ENCODE data around the gene TRNAU1AP.
"Not testable (repeated sequence)": the region's sequence is repeated elsewhere in the genome, so short reads cannot be mapped to it uniquely, and the experiment has no call there.

The TRNAU1AP gene

DNA sequence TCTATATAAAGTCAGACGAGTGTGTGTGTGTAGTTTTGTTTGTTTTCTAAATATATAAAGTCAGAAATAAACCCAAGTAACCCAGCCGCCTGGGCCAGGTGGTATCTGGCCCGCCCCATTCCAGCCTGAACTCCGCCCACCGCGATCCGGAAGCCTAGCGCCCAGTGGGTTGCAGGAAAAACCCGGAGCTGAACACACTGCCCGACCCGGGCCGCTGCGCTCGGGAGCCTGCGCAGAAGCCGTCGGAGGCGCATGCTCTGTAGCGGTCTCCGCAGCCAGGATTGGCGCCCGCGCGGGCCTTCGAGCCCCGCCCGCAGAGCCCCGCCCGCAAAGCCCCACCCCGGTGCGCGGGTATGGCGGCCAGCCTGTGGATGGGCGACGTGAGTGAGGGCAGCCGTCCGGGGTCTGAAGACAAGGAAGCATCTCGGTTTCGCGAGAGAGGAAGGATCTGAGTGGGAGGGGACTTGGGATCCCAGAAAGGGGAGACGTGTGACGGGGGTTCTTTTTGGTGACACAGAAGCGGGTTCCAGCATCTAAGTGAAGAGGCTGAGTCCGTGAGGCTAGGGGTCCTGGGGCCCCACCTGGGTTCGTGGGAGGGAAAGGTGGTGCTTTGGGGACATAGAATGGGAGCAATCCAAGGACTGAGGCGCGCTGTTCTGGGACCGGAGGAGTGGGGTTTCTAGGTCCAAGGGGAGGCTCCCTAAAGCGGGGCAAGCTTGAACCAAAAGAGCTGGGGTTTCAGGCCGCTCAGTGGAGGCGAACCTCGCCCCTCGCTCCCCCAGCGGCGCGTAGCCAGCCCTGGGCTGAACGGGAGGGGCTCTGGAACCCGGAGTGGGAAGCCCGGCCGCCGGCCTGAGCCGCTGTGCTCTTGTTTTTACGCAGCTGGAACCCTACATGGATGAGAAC is at the start of gene TRNAU1AP:
Gene TRNAU1AP (plus strand): TSS at position 328 of the 906 bp plus-strand sequence. CDS start 26 bp downstream, at position 354.
- peak; percentile 98 for DNase-seq

DNA sequence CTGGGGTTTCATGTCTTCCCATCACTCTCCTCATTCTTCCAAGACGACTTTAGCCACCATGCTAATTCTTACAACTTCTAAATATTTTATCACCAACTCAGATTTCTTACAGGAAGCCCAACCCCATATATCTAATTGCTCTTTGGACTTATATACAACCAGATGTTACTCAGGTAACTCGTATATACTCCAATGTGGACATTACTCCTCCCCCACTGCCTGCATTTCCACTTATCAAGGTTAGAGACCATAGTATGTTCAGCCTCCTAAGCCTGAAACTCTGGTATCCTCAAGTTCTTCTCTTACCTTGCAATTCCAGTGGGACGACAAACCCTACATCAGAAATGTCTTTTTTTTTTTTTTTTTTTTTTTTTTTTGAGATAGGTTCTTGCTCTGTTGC is 49.8 kb upstream of the TRNAU1AP start:
- DNase-seq, result no peak

DNA sequence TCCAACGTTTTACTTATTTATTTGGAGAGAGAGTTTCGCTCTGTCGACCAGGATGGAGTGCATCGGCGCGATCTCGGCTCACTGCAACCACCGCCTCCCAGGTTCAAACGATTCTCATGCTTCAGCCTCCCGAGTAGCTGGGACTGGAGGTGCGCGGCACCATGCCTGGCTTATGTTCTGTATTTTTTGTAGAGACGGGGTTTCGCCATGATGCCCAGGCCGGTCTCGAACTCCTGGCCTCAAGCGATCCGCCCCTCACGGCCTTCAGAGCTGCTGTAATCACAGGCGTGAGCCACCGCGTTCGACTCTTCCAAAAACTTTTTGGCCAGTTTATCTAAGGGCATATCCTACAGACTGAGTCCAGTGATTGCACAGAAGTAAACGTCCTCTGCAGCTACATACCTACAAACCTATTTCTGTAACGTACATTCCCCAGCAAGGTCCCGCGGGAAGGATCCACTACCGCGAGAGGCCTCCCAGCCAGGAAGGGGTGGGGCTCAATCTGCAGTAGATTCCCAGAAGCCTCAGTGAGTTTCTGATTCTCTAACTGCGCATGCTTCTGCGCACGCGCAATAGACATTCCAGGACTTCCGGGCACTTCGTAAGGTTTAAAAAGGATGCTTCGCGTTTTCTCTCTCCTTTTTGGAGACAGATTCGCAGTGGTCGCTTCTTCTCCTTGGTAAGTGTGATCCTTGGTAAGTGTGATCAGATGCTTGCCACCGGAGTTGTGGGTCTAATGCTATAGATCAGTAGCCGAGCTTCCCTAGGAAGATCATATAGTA is 47.3 kb upstream of the TRNAU1AP start, which contains the start of gene RCC1:
Gene RCC1 (plus strand): TSS at position 638 of the 782 bp plus-strand sequence. CDS start 23,824 bp downstream, outside the sequence.
- DNase-seq, result peak; percentile 99

DNA sequence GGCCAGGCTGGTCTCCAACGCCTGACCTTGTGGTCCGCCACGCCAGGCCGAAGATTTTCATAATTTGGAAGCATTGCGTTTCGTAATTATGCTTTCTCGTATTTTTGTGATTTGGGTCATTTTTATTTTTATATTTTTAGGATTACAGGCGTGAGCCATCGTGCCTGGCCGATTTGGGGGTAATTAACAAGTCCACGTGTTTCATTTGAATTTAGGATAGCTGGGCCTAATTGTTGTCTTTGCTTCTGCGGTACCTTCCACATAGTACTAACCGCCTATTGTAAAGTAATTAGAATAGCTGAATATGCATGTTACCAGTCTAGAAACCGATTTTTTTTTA is 46.0 kb upstream of the TRNAU1AP start:
- DNase-seq, result peak; percentile 32

DNA sequence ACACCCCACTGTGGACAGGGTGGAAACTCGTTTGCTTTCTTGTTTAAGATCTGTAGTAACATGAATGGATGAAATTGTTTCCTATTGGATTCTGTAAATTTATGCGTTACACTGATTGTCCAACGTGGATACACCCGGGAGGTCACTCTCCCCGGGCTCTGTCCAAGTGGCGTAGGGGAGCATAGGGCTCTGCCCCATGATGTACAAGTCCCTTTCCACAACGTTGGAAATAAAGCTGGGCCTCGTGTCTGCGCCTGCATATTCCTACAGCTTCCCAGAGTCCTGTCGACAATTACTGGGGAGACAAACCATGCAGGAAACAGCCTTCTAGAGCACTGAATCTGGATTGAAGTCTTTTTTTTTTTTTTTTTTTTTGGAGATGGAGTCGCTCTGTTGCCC is 45.6 kb upstream of the TRNAU1AP start:
- peak; percentile 40 for DNase-seq

DNA sequence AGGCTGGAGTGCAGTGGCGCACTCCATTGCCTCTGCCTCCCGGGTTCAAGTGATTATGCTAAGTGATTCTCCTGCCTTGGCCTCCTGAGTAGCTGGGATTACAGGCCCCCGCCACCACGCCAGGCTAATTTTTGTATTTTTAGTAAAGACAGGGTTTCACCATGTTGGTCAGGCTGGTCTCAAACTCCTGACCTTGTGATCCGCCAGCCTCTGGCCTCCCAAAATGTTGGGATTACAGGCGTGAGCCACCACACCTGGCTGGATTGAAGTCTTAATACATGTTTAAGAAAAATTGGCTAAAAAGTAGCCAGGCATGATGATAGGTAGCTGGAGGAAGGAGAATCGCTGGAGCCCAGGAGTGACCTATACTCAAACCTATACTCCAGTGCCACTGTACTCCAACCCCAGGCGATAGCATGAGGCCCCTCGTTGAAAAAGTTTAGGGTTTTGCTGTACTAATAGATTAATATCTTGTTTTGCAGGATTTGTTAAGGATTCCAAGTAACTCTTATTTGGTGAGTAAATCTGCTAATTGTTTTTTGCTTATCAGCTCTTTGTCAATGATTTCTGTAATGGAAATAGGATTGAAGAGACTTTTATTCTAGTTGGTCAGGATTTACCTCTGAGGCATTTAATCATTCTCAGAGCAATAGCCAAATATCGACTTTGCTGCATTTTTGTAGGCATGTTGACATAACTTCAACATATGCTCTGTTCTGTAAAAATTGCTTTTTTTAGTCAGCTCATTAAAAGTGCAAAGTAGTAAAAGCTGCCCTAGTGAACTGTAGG is 45.0 kb upstream of the TRNAU1AP start:
- peak; percentile 41 for DNase-seq

DNA sequence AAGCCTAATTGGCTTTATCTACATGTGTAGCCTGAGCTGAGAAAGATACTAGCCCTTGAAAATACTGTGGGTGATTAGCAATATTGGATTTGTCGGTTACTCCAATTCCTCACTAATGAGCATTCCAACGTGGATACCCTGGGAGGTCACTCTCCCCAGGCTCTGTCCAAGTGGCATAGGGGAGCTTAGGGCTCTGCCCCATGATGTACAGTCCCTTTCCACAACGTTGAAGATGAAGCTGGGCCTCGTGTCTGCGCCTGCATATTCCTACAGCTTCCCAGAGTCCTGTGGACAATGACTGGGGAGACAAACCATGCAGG is 44.5 kb upstream of the TRNAU1AP start:
- peak; percentile 45 for DNase-seq

DNA sequence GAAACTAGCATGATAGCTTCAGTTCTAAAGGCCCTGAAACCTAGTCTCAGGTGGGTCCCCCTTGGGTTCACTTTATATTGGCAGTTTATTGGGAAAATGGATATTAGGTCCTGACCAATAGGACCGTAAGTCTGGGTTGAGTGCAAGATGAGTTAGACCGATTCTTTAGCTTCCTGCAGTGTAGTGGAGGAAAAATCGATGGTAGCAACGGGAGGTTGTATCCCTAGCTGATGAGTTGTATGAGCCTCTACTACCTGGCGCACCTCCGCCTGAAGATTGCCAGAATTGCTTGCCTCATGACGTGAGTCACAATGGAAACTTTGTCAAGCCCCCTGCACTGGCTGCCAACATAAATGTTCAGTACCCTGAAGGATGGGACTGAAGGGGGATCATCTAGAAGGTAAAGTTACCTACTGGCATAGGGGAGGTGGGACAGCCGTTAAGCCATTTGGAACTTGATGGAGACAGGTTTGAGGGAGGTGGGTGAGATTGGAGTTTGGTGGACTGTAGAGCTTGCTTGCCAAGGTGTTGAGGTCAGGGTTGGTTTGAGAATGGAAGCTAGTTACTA is 43.1 kb upstream of the TRNAU1AP start:
- peak; percentile 68 for DNase-seq

DNA sequence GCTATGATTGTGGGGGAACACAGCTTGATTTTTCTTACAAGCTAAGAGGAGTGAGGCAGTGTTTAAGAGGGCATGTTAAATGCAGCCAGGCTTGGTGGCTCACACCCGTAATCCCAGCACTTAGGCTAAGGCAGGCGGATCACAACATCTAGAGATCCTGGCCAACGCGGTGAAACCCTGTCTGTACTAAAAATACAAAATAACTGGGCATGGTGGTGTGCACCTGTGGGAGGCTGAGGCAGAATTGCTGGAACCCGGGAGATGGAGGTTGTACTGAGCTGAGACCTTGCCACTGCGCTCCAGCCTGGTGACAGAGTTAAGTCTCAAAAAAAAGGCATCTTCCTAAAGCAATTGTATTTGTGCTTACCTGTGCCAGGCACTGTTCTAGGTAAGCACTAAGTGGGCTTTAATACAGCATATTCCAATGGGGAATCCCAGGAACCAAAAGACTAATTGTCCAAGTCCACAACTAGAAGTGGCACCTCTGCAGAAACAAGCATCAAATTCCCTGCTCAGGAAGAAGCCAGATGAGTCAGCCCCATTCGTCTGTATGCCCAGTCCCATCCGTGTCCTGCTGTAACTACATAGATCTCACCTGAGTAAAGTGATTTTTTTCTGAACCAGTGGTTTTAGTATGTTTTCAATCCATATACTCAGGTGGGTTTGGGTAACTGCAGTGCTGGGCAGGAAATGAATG is 42.5 kb upstream of the TRNAU1AP start:
- peak; percentile 77 for DNase-seq

DNA sequence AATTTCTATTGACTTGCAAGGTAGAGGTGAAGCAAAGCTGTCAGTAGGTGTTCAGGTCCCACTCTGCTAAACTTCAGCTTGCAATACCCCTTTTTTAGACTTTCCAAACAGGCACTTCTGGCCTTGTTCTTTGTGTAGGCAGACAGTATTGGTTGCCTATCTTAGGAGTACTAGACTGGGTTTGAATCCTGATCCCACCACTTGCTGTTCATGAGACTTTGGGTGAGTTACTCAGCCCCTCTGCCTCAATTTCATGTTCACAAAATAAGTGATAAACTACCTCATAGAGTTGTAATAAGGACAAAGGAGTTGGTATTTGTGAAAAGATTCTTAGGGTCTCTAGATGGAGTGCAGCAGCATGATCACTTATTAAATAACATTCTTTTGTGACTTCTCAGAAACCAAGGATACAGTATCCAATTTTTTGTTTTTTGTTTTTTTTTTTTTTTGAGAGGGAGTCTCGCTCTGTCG is 41.9 kb upstream of the TRNAU1AP start:
- peak; percentile 75 for DNase-seq

DNA sequence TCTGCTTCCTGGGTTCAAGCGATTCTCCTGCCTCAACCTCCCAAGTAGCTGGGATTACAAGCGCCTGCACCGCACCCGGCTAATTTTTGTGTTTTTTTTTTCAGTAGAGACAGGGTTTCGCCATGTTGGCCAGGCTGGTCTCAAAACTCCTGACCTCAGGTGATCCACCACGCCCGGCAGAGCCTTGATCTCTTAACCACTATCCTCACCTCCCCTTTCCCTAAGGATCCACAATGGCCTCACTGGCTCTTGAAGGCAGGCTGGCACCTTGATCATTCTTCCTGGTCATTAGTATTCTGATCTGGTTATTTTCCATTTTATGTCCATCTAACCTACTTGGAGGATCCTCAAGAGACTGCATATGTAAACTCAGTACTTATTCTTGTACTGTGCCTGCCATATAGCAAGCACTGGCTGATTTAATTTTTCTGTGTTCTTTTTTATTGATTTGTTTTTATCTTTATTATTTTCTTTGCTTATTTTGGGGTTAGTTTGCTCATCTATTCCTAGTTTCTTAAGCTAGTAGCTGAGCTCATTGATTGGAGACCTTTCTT is 40.8 kb upstream of the TRNAU1AP start:
- peak; percentile 52 for DNase-seq

DNA sequence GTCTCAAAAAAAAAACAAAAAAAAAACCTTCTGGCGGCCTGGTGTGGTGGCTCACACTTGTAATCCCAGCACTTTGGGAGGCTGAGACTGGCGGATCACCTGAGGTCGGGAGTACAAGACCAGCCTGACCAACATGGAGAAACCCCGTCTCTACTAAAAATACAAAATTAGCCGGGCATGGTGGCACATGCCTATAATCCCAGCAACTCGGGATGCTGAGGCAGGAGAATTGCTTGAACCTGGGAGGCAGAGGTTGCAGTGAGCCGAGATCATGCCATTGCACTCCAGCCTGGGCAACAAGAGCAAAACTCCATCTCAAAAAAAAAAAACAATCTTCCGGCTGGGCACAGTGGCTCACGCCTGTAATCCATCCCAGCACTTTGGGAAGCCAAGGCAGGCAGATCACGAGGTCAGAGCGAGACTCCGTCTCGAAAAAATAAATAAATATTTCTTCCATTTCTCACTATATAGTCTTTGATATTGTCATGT is 38.4 kb upstream of the TRNAU1AP start:
- DNase-seq, result peak; percentile 25

DNA sequence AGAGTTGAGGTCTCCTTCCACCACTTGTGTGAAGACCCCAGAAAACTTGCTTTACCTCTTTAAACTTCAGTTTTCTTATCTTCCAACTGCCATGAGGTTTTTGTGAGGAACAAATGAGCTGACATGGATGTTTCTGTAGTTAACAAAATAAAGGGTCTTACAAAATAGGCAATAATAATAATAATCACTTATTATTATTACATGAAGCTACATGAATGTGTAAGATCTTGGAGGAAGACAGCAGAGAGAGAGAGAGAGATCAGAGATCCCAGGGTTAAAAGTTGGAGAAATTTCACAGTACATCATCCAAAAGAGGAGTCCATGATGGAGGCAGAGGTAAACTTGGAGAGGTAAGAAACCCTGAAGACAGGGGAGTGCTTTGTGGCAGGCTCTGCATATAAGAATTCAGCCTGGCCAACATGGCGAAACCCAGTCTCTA is 36.3 kb upstream of the TRNAU1AP start:
- no peak for DNase-seq

DNA sequence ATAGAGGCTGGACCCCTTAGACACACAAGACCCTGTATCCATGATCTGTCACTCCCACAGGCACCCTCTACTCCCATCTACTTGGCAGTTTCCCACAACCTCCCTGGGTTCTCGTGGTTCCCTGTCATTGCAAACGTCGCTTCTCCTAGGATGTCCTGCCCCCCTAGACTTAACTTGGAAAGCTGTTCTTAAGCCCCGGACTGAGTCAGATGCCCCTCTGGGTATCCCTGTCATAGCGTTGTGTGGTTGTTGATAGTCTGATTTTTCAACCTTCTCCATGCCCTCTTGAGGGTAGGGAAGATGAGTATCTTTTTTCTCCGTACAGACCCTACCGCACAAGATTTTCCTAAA is 35.3 kb upstream of the TRNAU1AP start:
- no peak for DNase-seq

DNA sequence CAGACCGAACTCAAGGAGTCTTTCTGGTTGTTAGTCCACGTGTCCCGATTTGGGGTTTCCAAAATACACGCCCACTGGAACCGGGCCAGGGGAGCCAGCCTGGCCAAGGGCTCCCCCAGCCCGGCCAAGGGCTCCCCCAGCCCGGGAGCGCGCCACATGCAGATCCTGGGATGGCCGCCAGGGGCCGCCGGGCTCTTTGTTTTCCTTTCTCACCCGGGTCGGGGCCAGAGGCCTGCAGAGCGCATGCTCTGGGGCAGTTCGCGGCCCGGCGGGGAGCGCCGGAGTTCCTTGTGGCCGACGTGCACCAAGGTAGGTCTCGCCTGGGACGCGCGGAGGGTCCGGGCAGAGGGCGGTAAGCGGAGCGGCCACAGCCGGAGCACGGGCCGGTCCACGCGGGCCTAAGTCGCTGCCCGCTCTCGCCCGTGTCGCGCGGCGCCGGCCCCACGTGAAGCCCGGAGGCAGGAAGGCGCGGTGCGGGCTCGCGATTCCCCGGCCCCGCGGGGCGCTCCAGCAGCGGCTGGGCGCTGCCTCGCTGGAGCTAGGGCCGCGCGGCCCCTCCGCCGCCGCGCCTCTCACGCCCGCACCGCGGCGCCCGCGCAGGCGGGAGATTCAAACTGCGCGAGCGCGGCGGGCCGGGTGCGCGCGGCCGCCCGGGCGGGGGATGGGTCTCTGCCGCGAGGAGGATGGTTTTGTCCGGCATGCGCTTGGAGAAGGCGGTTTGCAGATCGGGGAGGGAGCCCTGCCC is 34.7 kb upstream of the TRNAU1AP start:
- peak; percentile 94 for DNase-seq

DNA sequence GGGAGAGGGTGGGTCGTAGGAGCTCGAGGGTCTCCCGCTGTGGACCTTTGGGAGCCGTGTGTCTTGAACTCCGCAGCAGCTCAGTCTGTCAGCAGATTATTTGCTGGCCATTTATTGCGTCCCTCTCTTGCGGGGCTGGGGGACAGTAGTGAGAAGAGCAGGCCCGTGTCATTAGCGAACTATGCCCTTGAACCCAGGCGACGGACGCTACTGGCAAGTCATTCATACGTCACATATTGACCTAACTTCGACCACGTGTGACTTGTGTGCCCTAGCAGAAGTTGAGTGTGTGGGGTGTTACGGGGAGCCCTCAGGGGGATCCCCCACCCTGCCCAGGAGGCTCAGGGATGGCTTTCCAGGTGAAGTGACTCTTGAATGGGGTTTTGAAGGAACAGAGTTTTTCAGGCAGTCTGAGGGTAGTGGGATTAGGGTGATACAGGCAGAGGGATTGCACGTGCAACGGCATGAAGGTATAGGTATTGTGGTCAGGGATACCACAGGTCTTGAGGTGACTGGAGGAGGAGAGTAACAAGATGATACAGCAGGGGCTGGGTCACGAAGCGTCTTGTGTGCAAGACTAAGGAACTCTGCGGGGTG is 34.0 kb upstream of the TRNAU1AP start:
- peak; percentile 84 for DNase-seq

DNA sequence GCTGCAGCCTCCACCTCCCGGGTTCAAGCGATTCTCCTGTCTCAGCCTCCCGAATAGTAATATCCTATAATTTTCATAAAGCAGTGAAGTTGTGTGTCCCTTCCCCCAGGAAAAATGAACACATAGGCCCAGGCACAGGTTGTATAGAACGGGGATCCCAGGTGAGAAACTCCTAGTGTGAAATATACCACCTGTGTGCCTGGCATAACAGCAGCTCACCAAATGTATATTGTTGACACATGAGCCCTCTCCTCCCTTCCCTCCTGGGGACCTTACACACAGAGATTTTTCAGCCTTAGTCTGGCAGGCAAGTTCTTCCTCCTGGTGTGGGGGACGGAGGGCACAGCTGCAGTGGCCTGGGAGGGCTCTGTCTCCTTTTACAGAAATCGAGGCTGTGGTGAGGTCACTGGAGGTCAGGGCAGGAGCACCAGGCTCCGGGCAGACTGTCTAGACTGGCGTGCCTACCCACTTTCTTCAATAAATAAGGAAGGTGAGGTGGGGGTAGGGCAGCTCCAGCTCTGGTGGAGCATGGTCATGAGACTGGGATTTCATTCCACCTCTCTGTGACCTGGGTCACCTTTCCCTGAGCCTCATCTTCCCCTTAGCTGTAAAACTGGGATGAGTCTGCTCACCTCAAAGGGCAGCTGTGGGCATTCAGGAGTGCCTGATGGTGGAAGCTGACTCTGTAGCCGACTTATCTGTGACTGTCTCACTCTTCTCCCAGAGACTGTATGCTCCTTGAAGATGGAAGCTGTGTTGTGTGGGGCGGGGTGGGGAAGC is 32.7 kb upstream of the TRNAU1AP start:
- no peak for DNase-seq

DNA sequence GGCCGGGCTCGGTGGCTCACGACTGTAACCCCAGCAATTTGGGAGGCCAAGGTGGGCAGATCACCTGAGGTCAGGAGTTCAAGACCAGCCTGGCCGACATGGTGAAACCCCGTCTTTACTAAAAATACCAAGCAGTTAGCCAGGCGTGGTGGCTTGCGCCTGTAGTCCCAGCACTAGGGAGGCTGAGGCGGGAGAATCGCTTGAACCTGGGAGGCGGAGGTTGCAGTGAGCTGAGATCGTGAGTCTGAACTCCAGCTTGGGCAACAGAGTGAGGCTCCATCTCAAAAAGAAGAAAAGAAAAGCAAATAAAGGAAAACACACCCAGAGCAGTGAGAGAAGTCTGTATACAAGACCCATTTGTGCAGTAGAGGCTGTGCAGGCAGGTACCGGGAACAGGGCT is 32.1 kb upstream of the TRNAU1AP start:
- not testable (repeated sequence) for DNase-seq

DNA sequence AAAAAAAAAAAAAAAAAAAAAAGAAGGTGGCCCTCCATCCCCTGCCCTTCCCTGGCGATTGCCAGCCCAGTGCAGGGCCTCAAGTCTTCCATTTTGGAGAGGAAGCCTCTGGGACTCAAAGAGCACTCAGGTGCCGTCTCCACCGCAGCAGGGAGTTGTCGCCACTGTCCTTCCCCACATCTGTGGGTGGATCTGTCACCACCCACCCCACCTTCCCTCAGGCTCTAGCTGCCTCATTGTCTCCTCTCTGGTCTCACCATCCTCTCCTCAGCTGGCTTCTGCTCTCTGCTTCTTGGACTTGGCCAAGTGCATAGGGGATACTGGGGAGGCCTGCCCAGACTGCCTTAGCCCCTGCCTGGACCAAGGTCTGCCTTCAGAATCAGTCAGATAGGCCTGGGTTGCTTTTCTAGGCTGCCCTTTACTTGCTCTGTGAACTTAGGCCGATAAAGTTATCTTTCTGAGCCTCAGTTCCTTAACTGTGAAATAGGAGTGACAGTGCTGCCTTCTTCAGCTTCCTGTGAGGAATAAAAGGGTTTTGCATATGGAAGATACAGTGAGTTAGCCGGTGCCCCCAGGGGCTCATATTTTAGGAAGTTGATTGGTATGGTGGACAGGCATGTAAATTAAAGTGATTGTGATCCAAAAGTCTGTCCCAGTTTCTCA is 31.3 kb upstream of the TRNAU1AP start:
- no peak for DNase-seq

Data from activated CD4-positive, alpha-beta T cell treated with anti-CD3 and anti-CD28 coated beads, Interleukin-2, amount 50 U/mL, for 16 hours (primary cell).